ENCODE data around the gene COPS6.

The COPS6 gene

DNA sequence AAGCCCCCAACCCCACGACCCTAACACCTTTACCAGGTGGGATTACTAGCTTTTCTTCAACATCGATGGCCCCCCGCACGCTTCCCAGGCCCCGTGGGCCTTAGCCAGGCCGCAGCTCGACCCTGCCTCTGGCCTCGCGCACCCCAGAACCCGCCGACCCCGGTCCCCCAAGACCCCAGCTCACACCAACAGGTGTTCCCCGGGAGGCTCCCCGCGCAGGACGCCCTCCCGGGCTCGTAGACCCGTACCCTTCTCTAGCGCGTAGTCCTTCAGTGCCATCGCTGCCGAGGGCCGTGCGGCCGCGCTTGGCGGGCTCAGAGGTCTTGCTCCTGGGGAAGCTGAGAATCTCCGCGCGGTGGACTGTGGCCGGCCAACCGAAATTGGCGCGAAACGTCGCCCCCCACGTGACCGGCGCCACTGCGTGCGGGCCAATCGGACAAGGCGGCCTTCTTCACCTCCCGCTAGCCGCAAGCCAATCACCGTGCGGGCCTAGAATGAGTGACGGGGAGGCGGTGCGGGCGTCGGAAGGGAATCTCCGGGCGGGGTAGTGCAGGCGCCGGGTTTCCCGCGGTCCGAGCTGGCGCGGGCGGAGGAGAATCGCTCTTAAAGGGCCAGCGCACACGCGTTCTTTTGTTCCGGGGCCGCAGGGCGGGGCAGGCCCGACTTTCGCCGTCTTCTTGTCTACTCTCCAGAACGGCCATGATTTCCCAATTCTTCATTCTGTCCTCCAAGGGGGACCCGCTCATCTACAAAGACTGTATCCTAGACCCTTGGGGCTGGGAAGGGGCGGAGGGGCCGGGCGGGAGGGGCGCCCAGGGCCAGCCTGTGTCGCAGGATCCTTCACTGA lies 12.5 kb downstream of the COPS6 start, which contains the start of the genes AP4M1 and MCM7:
Gene AP4M1 (plus strand): TSS at position 628 of the 847 bp plus-strand sequence. CDS start 72 bp downstream, at position 700.
Gene MCM7 (minus strand): TSS at position 382 of the 847 bp plus-strand sequence. CDS start 103 bp downstream, at position 279.
- no peak for TF ChIP-seq CTCF (conservative IDR thresholded peaks at IDR 0.05; ENCODE audit: low read depth, low read length)
- peak within 1 kb of the TSS; percentile 94 for H3K4me3 ChIP-seq (ENCODE audit: low read length)
- DNase-seq (ENCODE audit: low read depth), result peak; percentile 97

DNA sequence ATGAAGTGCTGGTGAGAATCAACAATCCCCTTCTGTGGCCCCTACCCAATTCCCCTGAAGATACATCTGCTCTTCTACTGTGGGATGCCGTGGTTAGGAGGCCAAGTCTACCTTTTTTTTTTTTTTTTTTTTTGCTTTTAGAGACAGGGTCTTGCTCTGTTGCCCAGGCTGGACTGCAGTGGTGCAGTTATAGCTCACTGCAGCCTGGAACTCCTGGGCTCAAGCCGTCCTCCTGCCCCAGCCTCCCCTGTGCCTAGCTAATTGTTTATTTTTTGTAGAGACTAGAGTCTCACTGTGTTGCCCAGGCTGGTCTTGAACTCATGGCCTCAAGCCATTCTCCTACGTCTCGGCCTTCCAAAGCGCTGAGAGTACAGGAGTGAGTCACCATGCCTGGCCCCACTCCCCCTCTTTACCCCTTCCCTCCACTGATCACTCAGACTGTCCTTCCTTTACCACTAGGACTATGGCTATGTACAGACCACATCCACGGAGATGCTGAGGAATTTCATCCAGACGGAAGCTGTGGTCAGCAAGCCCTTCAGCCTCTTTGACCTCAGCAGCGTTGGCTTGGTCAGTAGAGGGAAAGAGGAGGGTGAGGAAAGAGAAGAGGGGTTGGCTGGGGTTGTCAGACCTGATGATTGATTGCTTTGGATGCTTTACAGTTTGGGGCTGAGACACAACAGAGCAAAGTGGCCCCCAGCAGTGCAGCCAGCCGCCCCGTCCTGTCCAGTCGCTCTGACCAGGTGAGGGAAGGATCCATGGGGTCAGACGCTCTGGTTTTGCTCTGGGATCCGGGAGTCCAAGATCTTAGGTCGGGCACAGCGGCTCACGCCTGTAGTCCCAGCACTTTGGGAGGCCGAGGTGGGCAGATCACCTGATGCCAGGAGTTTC lies 14.4 kb downstream of the COPS6 start:
- TF ChIP-seq CTCF (conservative IDR thresholded peaks at IDR 0.05; ENCODE audit: low read depth, low read length), result no peak
- no peak overlapping the region for H3K4me3 ChIP-seq (ENCODE audit: low read length)
- DNase-seq (ENCODE audit: low read depth), result no peak

- DNase-seq (ENCODE audit: low read depth), result no peak
- H3K4me3 ChIP-seq (ENCODE audit: low read length), result no peak overlapping the region
- TF ChIP-seq CTCF (conservative IDR thresholded peaks at IDR 0.05; ENCODE audit: low read depth, low read length), result no peak
These were observed 16.8 kb downstream of the COPS6 start for GRCh38 chr7:100105534-100105933.

DNA sequence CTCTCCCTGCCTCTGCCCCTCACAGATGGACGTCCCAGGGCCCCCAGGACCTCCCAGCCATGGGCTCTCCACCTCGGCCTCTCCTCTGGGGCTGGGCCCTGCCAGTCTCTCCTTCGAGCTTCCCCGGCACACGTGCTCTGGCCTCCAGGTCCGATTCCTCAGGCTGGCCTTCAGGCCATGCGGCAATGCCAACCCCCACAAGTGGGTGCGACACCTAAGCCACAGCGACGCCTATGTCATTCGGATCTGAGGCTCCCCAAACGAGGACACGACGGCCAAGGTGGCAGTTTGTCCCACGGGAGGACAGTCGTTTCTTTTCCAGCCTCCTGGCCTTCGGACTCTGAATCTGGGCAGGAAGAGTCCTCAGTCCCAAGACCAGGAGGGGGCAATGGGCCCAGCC lies 17.9 kb downstream of the COPS6 start:
- no peak overlapping the region for H3K4me3 ChIP-seq (ENCODE audit: low read length)
- no peak for DNase-seq (ENCODE audit: low read depth)
- TF ChIP-seq CTCF (conservative IDR thresholded peaks at IDR 0.05; ENCODE audit: low read depth, low read length), result no peak

GRCh38 chr7:100107125-100107737 lies 18.5 kb downstream of the COPS6 start:
- no peak overlapping the region for H3K4me3 ChIP-seq (ENCODE audit: low read length)
- no peak for DNase-seq (ENCODE audit: low read depth)
- no peak for TF ChIP-seq CTCF (conservative IDR thresholded peaks at IDR 0.05; ENCODE audit: low read depth, low read length)

GRCh38 chr7:100107890-100108289 lies 19.1 kb downstream of the COPS6 start:
- H3K4me3 ChIP-seq (ENCODE audit: low read length), result no peak overlapping the region
- DNase-seq (ENCODE audit: low read depth), result no peak
- no peak for TF ChIP-seq CTCF (conservative IDR thresholded peaks at IDR 0.05; ENCODE audit: low read depth, low read length)
